MM.1S (cell line): ENCODE measurements around the gene CPXM2.

ENCODE experiments used
- DNase-seq: peaks from one replicate; pipeline ENCODE4 v3.0.0-alpha.2; 2015
- H2AFZ ChIP-seq: fragments of 300-600 bp; sonication (generic); 2 replicates; pipeline ENCODE4 v1.6.0; 2016; ENCODE audit warnings: antibody characterized with exemption, low read length
- H3F3A ChIP-seq: fragments of 300-600 bp; sonication (generic); 2 replicates; pipeline ENCODE4 v1.6.1; 2016; ENCODE audit warnings: mild to moderate bottlenecking, antibody characterized with exemption, low read length, moderate library complexity, mixed read lengths; ENCODE audit not compliant: insufficient read depth
- H3K27ac ChIP-seq: fragments of 300-600 bp; sonication (generic); 2 replicates; pipeline ENCODE4 v1.5.1; 2016; ENCODE audit warnings: mild to moderate bottlenecking, low read length
- H3K27me3 ChIP-seq: fragments of 300-600 bp; sonication (generic); replicated peaks from 2 replicates; pipeline ENCODE4 v1.6.0; 2016; ENCODE audit warnings: low read length; ENCODE audit not compliant: insufficient read depth
- H3K36me3 ChIP-seq: fragments of 300-600 bp; sonication (generic); replicated peaks from 2 replicates; pipeline ENCODE4 v1.6.1; 2016; ENCODE audit warnings: mild to moderate bottlenecking, low read length, mixed read lengths; ENCODE audit not compliant: insufficient read depth
- H3K4me1 ChIP-seq: fragments of 300-600 bp; sonication (generic); 2 replicates; pipeline ENCODE4 v1.6.1; 2016; ENCODE audit warnings: low read length, mixed read lengths
- H3K4me2 ChIP-seq: fragments of 300-600 bp; sonication (generic); 2 replicates; pipeline ENCODE4 v1.6.0; 2016; ENCODE audit warnings: low read depth, low read length
- H3K4me3 ChIP-seq: fragments of 300-600 bp; sonication (generic); 2 replicates; pipeline ENCODE4 v1.5.1; 2016; ENCODE audit warnings: low read length, mixed read lengths
- H3K79me2 ChIP-seq: fragments of 300-600 bp; sonication (generic); 2 replicates; pipeline ENCODE4 v1.6.1; 2016; ENCODE audit warnings: mixed run types, low read length, mixed read lengths
- H3K9ac ChIP-seq: fragments of 300-600 bp; sonication (generic); 2 replicates; pipeline ENCODE4 v1.6.1; 2016; ENCODE audit warnings: low read length, mixed read lengths
- H3K9me2 ChIP-seq: fragments of 300-600 bp; sonication (generic); replicated peaks from 2 replicates; pipeline ENCODE4 v1.6.1; 2016; ENCODE audit warnings: mild to moderate bottlenecking, low read length, mixed read lengths; ENCODE audit not compliant: insufficient read depth
- H3K9me3 ChIP-seq: fragments of 300-600 bp; sonication (generic); replicated peaks from 2 replicates; pipeline ENCODE4 v1.6.1; 2016; ENCODE audit warnings: mild to moderate bottlenecking, low read length, mixed read lengths; ENCODE audit not compliant: insufficient read depth
- H4K20me1 ChIP-seq: fragments of 300-600 bp; sonication (generic); 2 replicates; pipeline ENCODE4 v1.6.1; 2016; ENCODE audit warnings: mild to moderate bottlenecking, low read length, moderate library complexity, mixed read lengths; ENCODE audit not compliant: insufficient read depth
- CTCF ChIP-seq: fragments of 300-600 bp; sonication (generic); IDR thresholded peaks from 2 replicates; pipeline ENCODE4 v1.5.1; 2016; ENCODE audit warnings: antibody characterized with exemption, low read length, mixed read lengths
- EZH2 ChIP-seq: fragments of 300-600 bp; sonication (generic); optimal IDR thresholded peaks from 2 replicates; pipeline ENCODE3; 2017; ENCODE audit warnings: low read depth, mild to moderate bottlenecking, antibody characterized with exemption, low read length, mixed read lengths
- EZH2phosphoT487 ChIP-seq: fragments of 300-600 bp; sonication (generic); IDR thresholded peaks from 2 replicates; pipeline ENCODE4 v1.6.1; 2018; ENCODE audit warnings: antibody characterized with exemption, low read length

The CPXM2 gene

GRCh38 chr10:123848564-123849457 lies 42.8 kb downstream of the CPXM2 start:
- Histone ChIP-seq H3K9me3 (no peaks in the 10 kb centered on the region), H3K27me3 (no peaks in the 10 kb centered on the region; the same call in 1 of the 2 replicates), H3K4me2 (peak overlapping the region; percentile 34), H3K4me3 (no peak overlapping the region), H3K9me2 (no peaks in the 10 kb centered on the region), H3K9ac (no peak overlapping the region), H4K20me1 (no peaks in the 10 kb centered on the region), H2AFZ (no peak overlapping the region), H3K79me2 (no peaks in the 10 kb centered on the region), H3K27ac (peak overlapping the region; percentile 36; the same call in 1 of the 2 replicates), H3K36me3 (no peaks in the 10 kb centered on the region), H3F3A (peaks cover 14% of the 10 kb centered on the region; the same call in 1 of the 2 replicates), H3K4me1 (peaks cover 33% of the 10 kb centered on the region)
- TF ChIP-seq CTCF (no peak), EZH2 (no peak), EZH2phosphoT487 (no peak)
- peak; percentile 84 for DNase-seq

- no peak overlapping the region for H3K9ac ChIP-seq
- no peak overlapping the region for H3K4me2 ChIP-seq
- no peak overlapping the region for H2AFZ ChIP-seq
- H3K9me3 ChIP-seq: no peaks in the 10 kb centered on the region
- TF ChIP-seq EZH2 (no peak), EZH2phosphoT487 (no peak), CTCF (no peak)
- H3K79me2 ChIP-seq: no peaks in the 10 kb centered on the region
- no peaks in the 10 kb centered on the region for H4K20me1 ChIP-seq
- H3K9me2 ChIP-seq: no peaks in the 10 kb centered on the region
- no peak overlapping the region for H3K4me3 ChIP-seq
- DNase-seq: no peak
- H3F3A ChIP-seq: peaks cover 14% of the 10 kb centered on the region; the same call in 1 of the 2 replicates
- no peaks in the 10 kb centered on the region for H3K36me3 ChIP-seq
- H3K27me3 ChIP-seq: no peaks in the 10 kb centered on the region; the same call in 1 of the 2 replicates
- H3K4me1 ChIP-seq: peaks cover 33% of the 10 kb centered on the region
- H3K27ac ChIP-seq: no peak overlapping the region
Observed at GRCh38 chr10:123847686-123848432, 43.7 kb downstream of the CPXM2 start.

- H3K4me1 ChIP-seq: peaks cover 27% of the 10 kb centered on the region
- H3K9ac ChIP-seq: no peak overlapping the region
- no peaks in the 10 kb centered on the region for H3K36me3 ChIP-seq
- H3F3A ChIP-seq: 0 out of 2 replicates have a peak, but pooled peaks cover 9% of the 10 kb centered on the region
- no peak for DNase-seq
- TF ChIP-seq EZH2phosphoT487 (no peak), EZH2 (no peak), CTCF (no peak)
- no peak overlapping the region for H2AFZ ChIP-seq
- H3K79me2 ChIP-seq: no peaks in the 10 kb centered on the region
- no peak overlapping the region for H3K27ac ChIP-seq
- H4K20me1 ChIP-seq: no peaks in the 10 kb centered on the region
- H3K4me2 ChIP-seq: no peak overlapping the region
- no peaks in the 10 kb centered on the region for H3K9me3 ChIP-seq
- H3K4me3 ChIP-seq: no peak overlapping the region
- no peaks in the 10 kb centered on the region; the same call in 1 of the 2 replicates for H3K27me3 ChIP-seq
- no peaks in the 10 kb centered on the region for H3K9me2 ChIP-seq
Observed at GRCh38 chr10:123843835-123844234, 47.8 kb downstream of the CPXM2 start.
